Activated T-cell treated with anti-CD3 and anti-CD28 coated beads, Interleukin-2, amount 50 U/mL, for 48 hours (primary cell): ENCODE measurements around the gene CADPS2.

Source experiments
- DNase-seq, 2 experiments: peaks; one replicate each; pipeline ENCODE4 v3.0.0-alpha.2; 2020

Gene CADPS2

GRCh38 chr7:122343601-122344302 is 542.5 kb downstream of the CADPS2 start:
- DNase-seq: no peak

GRCh38 chr7:122340427-122340826 is 545.8 kb downstream of the CADPS2 start:
- no peak for DNase-seq

GRCh38 chr7:122339145-122339904 is 546.9 kb downstream of the CADPS2 start:
- no peak for DNase-seq

- no peak for DNase-seq
These were observed 549.2 kb downstream of the CADPS2 start for GRCh38 chr7:122337011-122337410.

GRCh38 chr7:122329145-122329802 is 557.0 kb downstream of the CADPS2 start:
- no peak for DNase-seq

- no peak for DNase-seq
These were observed 558.3 kb downstream of the CADPS2 start for GRCh38 chr7:122327969-122328368.

GRCh38 chr7:122316467-122317388 is 569.5 kb downstream of the CADPS2 start:
- no peak for DNase-seq

- DNase-seq: no peak
These were observed 570.5 kb downstream of the CADPS2 start for GRCh38 chr7:122315507-122316466.

GRCh38 chr7:122314284-122314683 is 572.0 kb downstream of the CADPS2 start:
- DNase-seq: no peak

- DNase-seq: no peak
These were observed 573.5 kb downstream of the CADPS2 start for GRCh38 chr7:122312789-122313188.

- no peak for DNase-seq
These were observed 574.4 kb downstream of the CADPS2 start for GRCh38 chr7:122311734-122312450.

GRCh38 chr7:122311050-122311700 is 575.1 kb downstream of the CADPS2 start:
- DNase-seq: no peak

- DNase-seq: no peak
These were observed 575.9 kb downstream of the CADPS2 start for GRCh38 chr7:122310119-122311021.

GRCh38 chr7:122309421-122309820 is 576.8 kb downstream of the CADPS2 start:
- no peak for DNase-seq

- DNase-seq: no peak
These were observed 579.0 kb downstream of the CADPS2 start for GRCh38 chr7:122307228-122307621.

- no peak for DNase-seq
These were observed 579.7 kb downstream of the CADPS2 start for GRCh38 chr7:122306320-122307227.

GRCh38 chr7:122305475-122306319 is 580.6 kb downstream of the CADPS2 start:
- peak in 1 of 2 experiments; percentile 21 for DNase-seq
